Adrenal gland (tissue), 12 donors: ENCODE measurements around the gene MEIOSIN. TPM values are rescaled to one million over a fixed set of nuclear protein-coding genes. Genes with fewer than 3 reads are reported as not detected.

Source experiments
- DNase-seq, 7 donors: peaks; one replicate each; pipeline ENCODE4 v3.0.0-alpha.2; 2019 to 2020
- H3K27ac ChIP-seq, 5 donors: fragments of 200-600 bp; sonication (generic) in 4 of 5; 1 replicate in 3 of 5; 2 replicates in 2 of 5; pipeline versions ENCODE4 v1.5.1 to v1.8.0; 2016 to 2020; ENCODE audit warnings: mild to moderate bottlenecking in 1 of 5
- H3K27me3 ChIP-seq: fragments of 200-600 bp; 2 replicates; pipeline ENCODE4 v1.8.0; 2021
- H3K36me3 ChIP-seq, 2 donors: fragments of 200-600 bp; replicated peaks in 1 of 2; 1 replicate in 1 of 2; 2 replicates in 1 of 2; pipeline versions ENCODE4 v1.5.1 to v1.8.0; 2018 to 2022
- H3K4me1 ChIP-seq, 2 donors: fragments of 200-600 bp; replicated peaks in 1 of 2; 1 replicate in 1 of 2; 2 replicates in 1 of 2; pipeline versions ENCODE4 v1.5.1 to v1.8.0; 2018 to 2021
- H3K4me3 ChIP-seq, 4 donors: fragments of 200-600 bp; sonication (generic) in 3 of 4; one replicate each; pipeline ENCODE4 v1.5.1; 2016 to 2018
- H3K9me3 ChIP-seq, 3 donors: fragments of 200-600 bp; sonication (generic) in 1 of 3; replicated peaks in 1 of 3; 1 replicate in 2 of 3; 2 replicates in 1 of 3; pipeline versions ENCODE4 v1.5.1 to v1.8.0; 2016 to 2021
- POLR2A ChIP-seq, 2 donors: fragments of 450-650 bp; IDR thresholded peaks; one replicate each; pipeline ENCODE4 v1.6.1; 2017; ENCODE audit warnings: antibody characterized with exemption in 2 of 2, mild to moderate bottlenecking in 2 of 2, moderate library complexity in 1 of 2
- WGBS, 4 donors: extraction: QIAGEN DNeasy Blood & Tissue Kit in 2 of 4; methylation state at CpG; one replicate each; pipeline versions ENCODE4 v1.1.5 to v1.1.7; 2013 to 2017; 5-methylcytosine and 5-hydroxymethylcytosine counted together
- intact Hi-C, 2 donors: fragments of 100-400 bp; cut with DNase I; formaldehyde crosslinking; loops; one replicate each; pipeline versions ENCODE4 v1.14.1 to v1.15.0; 2022 to 2023
- polyA plus RNA-seq, 3 donors: library from polyadenylated mRNA; stranded (reverse); fragments of 200-250 nt in 2 of 3; fragments of 350-450 nt in 1 of 3; fragmentation: Illumina TruSeq in 1 of 3; extraction: RNeasy Lipid Tissue Mini Kit (QIAGEN cat#74804) in 1 of 3; gene quantifications; one replicate each; pipeline ENCODE4 v1.2.3, GENCODE V29; 2013 to 2014
- total RNA-seq, 9 donors: library from RNA; depleted of rRNA in 4 of 9; stranded (reverse); fragments of >200 nt in 4 of 9; fragments of 120-200 nt in 1 of 9; fragmentation: NEBNext Ultra II Directional in 1 of 9; extraction: Animal tissue kit (Norgen Biotek cat#: 25700) in 1 of 9; gene quantifications; one replicate each; pipeline versions ENCODE4 v1.1.0 to v1.2.4, GENCODE V29; 2013 to 2023
- TF ChIP-seq, protein P1 (sequence below), 6 experiments: fragments of 450-650 bp in 4 of 6; fragments of 200-600 bp in 2 of 6; sonication (generic) in 1 of 6; IDR thresholded peaks; 1 replicate in 5 of 6; 2 replicates in 1 of 6; pipeline versions ENCODE4 v1.5.1 to v1.8.0; 2016 to 2021; ENCODE audit warnings: antibody characterized with exemption in 6 of 6, mild to moderate bottlenecking in 2 of 6, moderate library complexity in 1 of 6
- donor health status: healthy with polysubstance abuse.
- donor health status: Bipolar disorder and iron deficiency.
- donor health status: DM: yes; HTN: yes; CAD: no.
- donor health status: DM: no; HTN: no; CAD: no.
- donor health status: DM: no; HTN: no; CAD: no.
- donor health status: DM: yes; HTN: yes; CAD: no.

MEIOSIN gene
- total and polyA plus RNA-seq, 12 donors = 0.03 to 0.06 (median 0.05) TPM; not detected in 9

- Histone ChIP-seq H3K27ac (peak within 1 kb of the TSS; percentile 87 to 96 (median 91)), H3K4me1 (peaks cover 8 to 15% of the 10 kb centered on the region in 2 donors), H3K9me3 (no peaks in the 10 kb centered on the region), H3K27me3 (no peaks in the 10 kb centered on the region), H3K36me3 (peaks cover 0 to 25% of the 10 kb centered on the region in 2 donors), H3K4me3 (peak within 1 kb of the TSS in 3 of 4 donors; percentile 90 to 93 (median 91))
- 0 to 1% (median 0%) methylated on average over 20 to 70 of the region's 70 CpGs for WGBS, 4 donors
- peak; percentile 96 to 100 (median 99) for DNase-seq
- TF ChIP-seq, protein P1, sequence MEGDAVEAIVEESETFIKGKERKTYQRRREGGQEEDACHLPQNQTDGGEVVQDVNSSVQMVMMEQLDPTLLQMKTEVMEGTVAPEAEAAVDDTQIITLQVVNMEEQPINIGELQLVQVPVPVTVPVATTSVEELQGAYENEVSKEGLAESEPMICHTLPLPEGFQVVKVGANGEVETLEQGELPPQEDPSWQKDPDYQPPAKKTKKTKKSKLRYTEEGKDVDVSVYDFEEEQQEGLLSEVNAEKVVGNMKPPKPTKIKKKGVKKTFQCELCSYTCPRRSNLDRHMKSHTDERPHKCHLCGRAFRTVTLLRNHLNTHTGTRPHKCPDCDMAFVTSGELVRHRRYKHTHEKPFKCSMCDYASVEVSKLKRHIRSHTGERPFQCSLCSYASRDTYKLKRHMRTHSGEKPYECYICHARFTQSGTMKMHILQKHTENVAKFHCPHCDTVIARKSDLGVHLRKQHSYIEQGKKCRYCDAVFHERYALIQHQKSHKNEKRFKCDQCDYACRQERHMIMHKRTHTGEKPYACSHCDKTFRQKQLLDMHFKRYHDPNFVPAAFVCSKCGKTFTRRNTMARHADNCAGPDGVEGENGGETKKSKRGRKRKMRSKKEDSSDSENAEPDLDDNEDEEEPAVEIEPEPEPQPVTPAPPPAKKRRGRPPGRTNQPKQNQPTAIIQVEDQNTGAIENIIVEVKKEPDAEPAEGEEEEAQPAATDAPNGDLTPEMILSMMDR (IDR thresholded peaks at IDR 0.05) = peak in 1 of 6 experiments; percentile 14
- TF ChIP-seq POLR2A (IDR thresholded peaks at IDR 0.05) = peak; percentile 44 to 85
- intact Hi-C loops = no loop called here
These were observed 40.8 kb upstream of the MEIOSIN start, which contains the start of gene QPCTL for GRCh38 chr19:45692187-45693105. TSS of gene QPCTL (plus strand) at chr19:45692666. CDS start at chr19:45692704, 38 bp downstream.

DNA sequence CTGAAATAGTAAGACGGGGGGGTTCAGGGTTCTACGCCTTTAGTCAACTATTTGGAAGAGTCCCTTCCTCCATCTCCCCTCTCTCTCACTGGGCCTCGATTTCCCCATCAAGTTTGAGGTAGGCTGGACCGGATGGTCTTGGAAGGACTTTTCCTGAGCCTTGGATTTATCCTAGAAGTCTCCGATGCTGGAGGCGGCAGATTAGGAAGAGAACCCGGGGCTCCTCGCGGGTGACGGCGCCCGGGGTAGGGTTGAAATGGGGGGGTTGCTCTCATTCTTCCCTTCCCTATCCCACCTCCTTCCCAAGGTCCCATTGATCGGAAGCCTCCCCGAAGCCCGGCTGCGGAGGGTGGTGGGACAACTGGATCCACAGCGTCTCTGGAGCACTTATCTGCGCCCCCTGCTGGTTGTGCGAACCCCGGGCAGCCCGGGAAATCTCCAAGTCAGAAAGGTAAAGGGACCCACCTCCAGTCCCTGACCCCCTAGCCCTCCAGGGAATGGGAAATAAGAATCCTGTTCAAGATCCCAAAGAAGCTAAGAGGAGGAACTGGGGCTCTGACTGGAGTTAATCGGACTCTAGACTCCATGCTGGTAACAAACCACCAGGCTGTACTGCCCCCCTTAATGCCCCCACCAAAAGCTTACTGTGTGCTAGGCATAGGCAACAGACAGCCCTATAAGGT, 40.0 kb upstream of the MEIOSIN start:
- no peak for TF ChIP-seq POLR2A (IDR thresholded peaks at IDR 0.05)
- TF ChIP-seq, protein P1 (IDR thresholded peaks at IDR 0.05) = peak; percentile 67 to 88 (median 84)
- Histone ChIP-seq H3K4me3 (peak overlapping the region in 3 of 4 donors; percentile 7 to 91 (median 90)), H3K27ac (peak overlapping the region; percentile 82 to 96 (median 91)), H3K9me3 (no peaks in the 10 kb centered on the region), H3K4me1 (peaks cover 8 to 15% of the 10 kb centered on the region in 2 donors), H3K27me3 (no peaks in the 10 kb centered on the region), H3K36me3 (peaks cover 0 to 17% of the 10 kb centered on the region in 2 donors)
- DNase-seq = peak; percentile 76 to 92 (median 84)
- intact Hi-C loops = no loop called here
- 0 to 2% (median 0%) methylated on average over 1 to 22 of the region's 22 CpGs for WGBS, 4 donors

DNA sequence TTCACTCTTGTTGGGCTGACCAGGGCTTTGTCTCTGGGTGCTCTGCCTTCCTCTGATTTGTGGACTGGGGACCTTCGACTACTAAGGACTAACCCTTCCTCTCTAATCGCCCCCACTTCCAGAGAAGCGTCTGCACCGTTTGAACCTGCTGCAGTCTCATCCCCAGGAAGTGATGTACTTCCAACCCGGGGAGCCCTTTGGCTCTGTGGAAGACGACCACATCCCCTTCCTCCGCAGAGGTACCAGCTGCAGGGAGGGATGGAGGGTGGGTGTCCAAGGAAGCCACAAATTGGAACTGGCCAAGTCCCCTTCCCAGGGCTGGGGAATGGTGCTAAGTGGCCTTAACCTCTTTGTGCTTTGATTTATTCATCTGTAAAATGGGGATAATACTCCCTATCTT, 31.6 kb upstream of the MEIOSIN start:
- no peaks in the 10 kb centered on the region for H3K27me3 ChIP-seq
- no peaks in the 10 kb centered on the region for H3K9me3 ChIP-seq
- intact Hi-C loops = no loop called here
- H3K27ac ChIP-seq = no peak overlapping the region
- TF ChIP-seq, protein P1 (IDR thresholded peaks at IDR 0.05) = no peak
- TF ChIP-seq POLR2A (IDR thresholded peaks at IDR 0.05) = no peak
- no peak for DNase-seq
- no peak overlapping the region for H3K4me3 ChIP-seq
- H3K36me3 ChIP-seq = peaks cover 0 to 4% of the 10 kb centered on the region in 2 donors
- no peaks in the 10 kb centered on the region for H3K4me1 ChIP-seq
- 60 to 72% (median 64%) methylated on average over 4 to 7 of the region's 7 CpGs for WGBS, 4 donors

- intact Hi-C loops = no loop called here
- H3K27ac ChIP-seq = no peak overlapping the region
- WGBS, 4 donors = 84 to 96% (median 94%) methylated on average over 9 of the region's 9 CpGs
- DNase-seq = no peak
- H3K27me3 ChIP-seq = no peaks in the 10 kb centered on the region
- TF ChIP-seq, protein P1 (IDR thresholded peaks at IDR 0.05) = no peak
- no peak for TF ChIP-seq POLR2A (IDR thresholded peaks at IDR 0.05)
- H3K36me3 ChIP-seq = peaks cover 0 to 4% of the 10 kb centered on the region in 2 donors
- no peaks in the 10 kb centered on the region for H3K4me1 ChIP-seq
- no peaks in the 10 kb centered on the region for H3K9me3 ChIP-seq
- no peak overlapping the region for H3K4me3 ChIP-seq
These were observed 28.1 kb upstream of the MEIOSIN start for GRCh38 chr19:45705115-45705514.
